PC-9 (cell line): ENCODE data around the gene SIPA1L2. TPM values are rescaled to one million over a fixed set of nuclear protein-coding genes. Genes with fewer than 3 reads are reported as not detected.

Source experiments
- BruUV-seq: library from RNA; stranded (reverse); fragments of 400-500 nt; replicated peaks from 2 replicates; lab custom pipeline; 2021; lab: Mats Ljungman, UMichigan
- CTCF ChIA-PET: fragments of 300-600 bp; sonication (Branson Sonifier 250); formaldehyde crosslinking; loops from one replicate; lab custom pipeline; 2022; ENCODE audit warnings: antibody characterized with exemption; lab: Charles Lee
- POLR2A ChIA-PET: fragments of 300-600 bp; sonication (Branson Sonifier 250); formaldehyde crosslinking; loops from one replicate; lab custom pipeline; 2022; ENCODE audit warnings: antibody characterized with exemption; ENCODE audit not compliant: unreplicated experiment; lab: Charles Lee
- DNase-seq, 2 experiments: peaks; one replicate each; pipeline versions ENCODE4 v3.0.0 to v3.0.0-alpha.2; 2015 to 2022; ENCODE audit warnings: mixed read lengths in 1 of 2
- H2AFZ ChIP-seq: fragments of 200-600 bp; sonication (generic); 2 replicates; pipeline ENCODE4 v1.8.1; 2017; ENCODE audit warnings: antibody characterized with exemption
- H3F3A ChIP-seq: fragments of 200-600 bp; sonication (generic); 2 replicates; pipeline ENCODE4 v1.8.1; 2017; ENCODE audit warnings: antibody characterized with exemption, mild to moderate bottlenecking, low read depth; ENCODE audit not compliant: insufficient read depth
- H3K27ac ChIP-seq: fragments of 200-600 bp; sonication (generic); 2 replicates; pipeline ENCODE4 v1.6.1; 2016; ENCODE audit warnings: mixed run types
- H3K27me3 ChIP-seq: fragments of 200-600 bp; sonication (generic); 2 replicates; pipeline ENCODE4 v1.6.1; 2016; ENCODE audit warnings: low read depth, mixed run types; ENCODE audit not compliant: insufficient read depth
- H3K36me3 ChIP-seq: fragments of 200-600 bp; sonication (generic); 2 replicates; pipeline ENCODE4 v1.6.1; 2016; ENCODE audit warnings: low read depth, mixed run types
- H3K4me1 ChIP-seq: fragments of 200-600 bp; sonication (generic); replicated peaks from 2 replicates; pipeline ENCODE4 v1.6.1; 2016; ENCODE audit warnings: mixed run types; ENCODE audit not compliant: insufficient read depth
- H3K4me2 ChIP-seq: fragments of 200-600 bp; sonication (generic); 2 replicates; pipeline ENCODE4 v1.6.1; 2017; ENCODE audit warnings: mixed run types
- H3K4me3 ChIP-seq: fragments of 200-600 bp; sonication (generic); 2 replicates; pipeline ENCODE4 v1.6.1; 2016; ENCODE audit warnings: mixed run types
- H3K79me2 ChIP-seq: fragments of 200-600 bp; sonication (generic); 2 replicates; pipeline ENCODE4 v1.6.1; 2017; ENCODE audit warnings: low read depth, mixed run types
- H3K9me2 ChIP-seq: fragments of 200-600 bp; sonication (generic); 2 replicates; pipeline ENCODE4 v1.8.1; 2017; ENCODE audit warnings: mild to moderate bottlenecking; ENCODE audit not compliant: insufficient read depth
- H3K9me3 ChIP-seq: fragments of 200-600 bp; sonication (generic); 2 replicates; pipeline ENCODE4 v1.8.1; 2016; ENCODE audit warnings: low read depth; ENCODE audit not compliant: insufficient read depth
- H4K20me1 ChIP-seq: fragments of 200-600 bp; sonication (generic); 2 replicates; pipeline ENCODE4 v1.8.1; 2017; ENCODE audit not compliant: insufficient read depth
- CTCF ChIP-seq: fragments of 200-600 bp; sonication (generic); conservative IDR thresholded peaks from 2 replicates; pipeline ENCODE4 v1.6.1; 2017; ENCODE audit warnings: mixed run types, antibody characterized with exemption, mild to moderate bottlenecking, moderate library complexity
- EZH2 ChIP-seq: fragments of 200-600 bp; sonication (generic); IDR thresholded peaks from 2 replicates; pipeline ENCODE4 v1.8.0; 2017; ENCODE audit warnings: antibody characterized with exemption, low read depth
- intact Hi-C: fragments of 100-400 bp; cut with micrococcal nuclease; formaldehyde crosslinking; loops from one replicate; pipeline ENCODE4 v1.10.0; 2022; ENCODE audit not compliant: unreplicated experiment
- total RNA-seq: library from RNA; stranded (reverse); gene quantifications from 2 replicates; pipeline ENCODE4 v1.2.3, GENCODE V29; 2021

The SIPA1L2 gene
- total RNA-seq, 1 experiment from 2014 or later = not detected

GRCh38 chr1:232635279-232635678 lies 5.3 kb upstream of the SIPA1L2 start:
- Histone ChIP-seq H3K9me3 (no peaks in the 10 kb centered on the region), H3K27me3 (no peaks in the 10 kb centered on the region), H3K79me2 (no peaks in the 10 kb centered on the region), H4K20me1 (no peaks in the 10 kb centered on the region), H3K4me3 (no peak overlapping the region), H3F3A (no peaks in the 10 kb centered on the region), H3K9me2 (no peaks in the 10 kb centered on the region), H3K27ac (no peak overlapping the region), H3K4me1 (no peaks in the 10 kb centered on the region), H2AFZ (no peak overlapping the region), H3K36me3 (no peaks in the 10 kb centered on the region), H3K4me2 (no peak overlapping the region)
- POLR2A ChIA-PET = no interaction called here
- TF ChIP-seq CTCF (no peak), EZH2 (no peak)
- intact Hi-C loops = loop anchor here (1.0 kb wide), 2 partner anchors 537 to 606 kb away; no protein-coding TSS in a partner anchor
- DNase-seq = no peak
- CTCF ChIA-PET = no interaction called here
- BruUV-seq = no TSS peak

GRCh38 chr1:232634096-232634495 lies 4.2 kb upstream of the SIPA1L2 start:
- TF ChIP-seq CTCF = no peak
- no peak for TF ChIP-seq EZH2
- POLR2A ChIA-PET = no interaction called here
- intact Hi-C loops = no loop called here
- Histone ChIP-seq H3K27me3 (no peaks in the 10 kb centered on the region), H3K4me3 (no peak overlapping the region), H3K9me3 (no peaks in the 10 kb centered on the region), H3K9me2 (no peaks in the 10 kb centered on the region), H3K27ac (no peak overlapping the region), H3F3A (no peaks in the 10 kb centered on the region), H3K79me2 (no peaks in the 10 kb centered on the region), H3K36me3 (no peaks in the 10 kb centered on the region), H2AFZ (no peak overlapping the region), H4K20me1 (no peaks in the 10 kb centered on the region), H3K4me2 (no peak overlapping the region), H3K4me1 (no peaks in the 10 kb centered on the region)
- no TSS peak for BruUV-seq
- no peak for DNase-seq
- CTCF ChIA-PET = no interaction called here

- H3K4me3 ChIP-seq = peak overlapping the region; percentile 62
- BruUV-seq = no TSS peak
- peaks cover 17% of the 10 kb centered on the region for H3K4me1 ChIP-seq
- H3K4me2 ChIP-seq = peak overlapping the region; percentile 56
- TF ChIP-seq EZH2 (no peak), CTCF (no peak)
- intact Hi-C loops = no loop called here
- H4K20me1 ChIP-seq = no peaks in the 10 kb centered on the region
- no peaks in the 10 kb centered on the region for H3K9me2 ChIP-seq
- H3K27ac ChIP-seq = no peak overlapping the region
- H2AFZ ChIP-seq = peak overlapping the region; percentile 85; the same call in 1 of the 2 replicates
- DNase-seq = no peak
- no peaks in the 10 kb centered on the region for H3K36me3 ChIP-seq
- H3K9me3 ChIP-seq = no peaks in the 10 kb centered on the region
- H3K27me3 ChIP-seq = no peaks in the 10 kb centered on the region
- ChIA-PET POLR2A (no interaction called here), CTCF (no interaction called here)
- no peaks in the 10 kb centered on the region for H3K79me2 ChIP-seq
- peaks cover 18% of the 10 kb centered on the region for H3F3A ChIP-seq
Observed at GRCh38 chr1:232630894-232631195, 912 bp upstream of the SIPA1L2 start.
